WTC11 (cell line): ENCODE results near the gene PPP3CA. TPM values are rescaled to one million over a fixed set of nuclear protein-coding genes. Genes with fewer than 3 reads are reported as not detected.

Source experiments
- ATAC-seq: fragments of 200-7000 bp; cut with Tn5 transposase; 2 replicates; pipeline ENCODE4 v1.10.0; 2021; ENCODE audit warnings: mild to moderate bottlenecking, moderate library complexity
- CTCF ChIA-PET: fragments of 300-600 bp; sonication (Branson Sonifier 250); formaldehyde crosslinking; loops from one replicate; lab custom pipeline; 2021; ENCODE audit warnings: antibody characterized with exemption; lab: Charles Lee
- POLR2A ChIA-PET: fragments of 350-600 bp; sonication (Branson Sonifier 250); formaldehyde crosslinking; loops from one replicate; lab custom pipeline; 2021; ENCODE audit warnings: antibody characterized with exemption; lab: Charles Lee
- DNase-seq: peaks from one replicate; pipeline ENCODE4 v3.0.0; 2021; ENCODE audit warnings: low spot score
- H3K27ac Mint-ChIP-seq: 2 replicates; pipeline ENCODE4 v1.8.0; 2021; ENCODE audit warnings: mixed read lengths
- H3K27me3 Mint-ChIP-seq: 2 replicates; pipeline ENCODE4 v1.8.0; 2021; ENCODE audit warnings: low read depth, mild to moderate bottlenecking, moderate library complexity, mixed read lengths
- H3K36me3 Mint-ChIP-seq: 2 replicates; pipeline ENCODE4 v1.8.0; 2021; ENCODE audit warnings: mixed read lengths
- H3K4me1 Mint-ChIP-seq: 2 replicates; pipeline ENCODE4 v1.8.0; 2022; ENCODE audit warnings: mixed read lengths
- H3K4me3 Mint-ChIP-seq: 2 replicates; pipeline ENCODE4 v1.8.0; 2021; ENCODE audit warnings: mild to moderate bottlenecking, moderate library complexity, mixed read lengths
- H3K9me3 Mint-ChIP-seq: 2 replicates; pipeline ENCODE4 v1.8.0; 2021; ENCODE audit warnings: mixed read lengths
- AR ChIP-seq: fragments of 250-450 bp; sonication (Bioruptor Pico); IDR thresholded peaks from 2 replicates; pipeline ENCODE4 v1.9.0; 2021; ENCODE audit warnings: mild to moderate bottlenecking
- ATF1 ChIP-seq: sonication (generic); formaldehyde crosslinking; IDR thresholded peaks from 2 replicates; pipeline ENCODE4 v1.8.1; 2023; ENCODE audit warnings: mild to moderate bottlenecking, moderate library complexity, missing genetic modification reagents
- ATF6 ChIP-seq: sonication (generic); formaldehyde crosslinking; IDR thresholded peaks from 2 replicates; pipeline ENCODE4 v1.8.1; 2023; ENCODE audit warnings: mild to moderate bottlenecking, missing genetic modification reagents
- CREB1 ChIP-seq: sonication (generic); formaldehyde crosslinking; IDR thresholded peaks from 2 replicates; pipeline ENCODE4 v1.8.0; 2023; ENCODE audit warnings: mild to moderate bottlenecking, missing genetic modification reagents
- CTCF ChIP-seq: fragments of 200-600 bp; IDR thresholded peaks from 2 replicates; pipeline ENCODE4 v1.8.0; 2022; ENCODE audit warnings: antibody characterized with exemption
- E2F1 ChIP-seq: sonication (generic); formaldehyde crosslinking; IDR thresholded peaks from 2 replicates; pipeline ENCODE4 v1.8.0; 2022; ENCODE audit warnings: mild to moderate bottlenecking, missing genetic modification reagents
- E2F5 ChIP-seq: sonication (generic); formaldehyde crosslinking; IDR thresholded peaks from 2 replicates; pipeline ENCODE4 v1.8.1; 2022; ENCODE audit warnings: mild to moderate bottlenecking, moderate library complexity, missing genetic modification reagents
- ELF4 ChIP-seq: sonication (generic); formaldehyde crosslinking; IDR thresholded peaks from 2 replicates; pipeline ENCODE4 v1.8.1; 2022; ENCODE audit warnings: low read depth, mild to moderate bottlenecking, moderate library complexity, missing genetic modification reagents
- ETV6 ChIP-seq: sonication (generic); formaldehyde crosslinking; IDR thresholded peaks from 2 replicates; pipeline ENCODE4 v1.8.1; 2022; ENCODE audit warnings: mild to moderate bottlenecking, missing genetic modification reagents
- FOXJ3 ChIP-seq: sonication (generic); formaldehyde crosslinking; IDR thresholded peaks from 2 replicates; pipeline ENCODE4 v1.9.0; 2021; ENCODE audit warnings: missing genetic modification reagents, mild to moderate bottlenecking, borderline replicate concordance
- FOXP1 ChIP-seq: sonication (generic); formaldehyde crosslinking; IDR thresholded peaks from 2 replicates; pipeline ENCODE4 v1.8.0; 2022; ENCODE audit warnings: missing genetic modification reagents, mild to moderate bottlenecking, moderate library complexity, borderline replicate concordance
- GTF2I ChIP-seq: fragments of 250-450 bp; sonication (Bioruptor Pico); conservative IDR thresholded peaks from 2 replicates; pipeline ENCODE4 v1.4.0; 2021; ENCODE audit warnings: mild to moderate bottlenecking
- KAT7 ChIP-seq: sonication (generic); formaldehyde crosslinking; IDR thresholded peaks from 2 replicates; pipeline ENCODE4 v1.8.1; 2023; ENCODE audit warnings: missing genetic modification reagents, mild to moderate bottlenecking, borderline replicate concordance
- MXD4 ChIP-seq: fragments of 250-450 bp; sonication (Bioruptor Pico); IDR thresholded peaks from 2 replicates; pipeline ENCODE4 v1.8.0; 2021; ENCODE audit warnings: mild to moderate bottlenecking, moderate library complexity, borderline replicate concordance
- NFATC4 ChIP-seq: fragments of 250-450 bp; sonication (Bioruptor Pico); IDR thresholded peaks from 2 replicates; pipeline ENCODE4 v1.9.0; 2021; ENCODE audit warnings: mild to moderate bottlenecking
- NFE2L1 ChIP-seq: sonication (generic); formaldehyde crosslinking; IDR thresholded peaks from 2 replicates; pipeline ENCODE4 v1.8.1; 2023; ENCODE audit warnings: missing genetic modification reagents
- PRRX2 ChIP-seq: fragments of 250-450 bp; sonication (Bioruptor Pico); IDR thresholded peaks from 2 replicates; pipeline ENCODE4 v1.8.0; 2021; ENCODE audit warnings: mild to moderate bottlenecking
- RORB ChIP-seq: fragments of 250-450 bp; sonication (Bioruptor Pico); IDR thresholded peaks from 2 replicates; pipeline ENCODE4 v1.9.0; 2021; ENCODE audit warnings: mild to moderate bottlenecking
- ZMAT4 ChIP-seq: fragments of 250-450 bp; sonication (Bioruptor Pico); IDR thresholded peaks from 2 replicates; pipeline ENCODE4 v1.9.0; 2021; ENCODE audit warnings: mild to moderate bottlenecking
- ZNF138 ChIP-seq: sonication (generic); formaldehyde crosslinking; conservative IDR thresholded peaks from 2 replicates; pipeline ENCODE4 v1.8.1; 2022; ENCODE audit warnings: mild to moderate bottlenecking, moderate library complexity, missing genetic modification reagents
- ZNF396 ChIP-seq: fragments of 250-450 bp; sonication (Bioruptor Pico); IDR thresholded peaks from 2 replicates; pipeline ENCODE4 v1.8.0; 2021; ENCODE audit warnings: mild to moderate bottlenecking, moderate library complexity, borderline replicate concordance
- ZNF416 ChIP-seq: fragments of 250-450 bp; sonication (Bioruptor Pico); IDR thresholded peaks from 2 replicates; pipeline ENCODE4 v1.9.0; 2021; ENCODE audit warnings: mild to moderate bottlenecking, inconsistent platforms
- ZNF671 ChIP-seq: fragments of 250-450 bp; sonication (Bioruptor Pico); IDR thresholded peaks from 2 replicates; pipeline ENCODE4 v1.8.0; 2021; ENCODE audit warnings: mild to moderate bottlenecking
- total RNA-seq: library from RNA; stranded (reverse); gene quantifications from 3 replicates; pipeline ENCODE4 v1.2.3, GENCODE V29; 2021
- TF ChIP-seq, protein P1 (sequence below): sonication (generic); formaldehyde crosslinking; IDR thresholded peaks from 2 replicates; pipeline ENCODE4 v1.8.1; 2022; ENCODE audit warnings: low read depth, missing genetic modification reagents, borderline replicate concordance

PPP3CA gene
- total RNA-seq, 1 experiment from 2014 or later: 41.6 TPM

GRCh38 chr4:101222156-101222845 lies 125.0 kb downstream of the PPP3CA start:
- Mint-ChIP-seq H3K4me3 (no peak overlapping the region), H3K9me3 (no peaks in the 10 kb centered on the region), H3K36me3 (no peaks in the 10 kb centered on the region), H3K27ac (no peak overlapping the region), H3K4me1 (peaks cover 33% of the 10 kb centered on the region), H3K27me3 (no peaks in the 10 kb centered on the region)
- POLR2A ChIA-PET: no interaction called here
- ATAC-seq (no peak), DNase-seq (no peak)
- CTCF ChIA-PET: no interaction called here
- TF ChIP-seq FOXP1 (CRISPR knock-in tag) (no peak), CTCF (no peak), MXD4 (no peak), ATF1 (no peak), ZMAT4 (CRISPR knock-in tag) (no peak), NFE2L1 (CRISPR knock-in tag) (no peak), ZNF138 (no peak), PRRX2 (CRISPR knock-in tag) (no peak)

DNA sequence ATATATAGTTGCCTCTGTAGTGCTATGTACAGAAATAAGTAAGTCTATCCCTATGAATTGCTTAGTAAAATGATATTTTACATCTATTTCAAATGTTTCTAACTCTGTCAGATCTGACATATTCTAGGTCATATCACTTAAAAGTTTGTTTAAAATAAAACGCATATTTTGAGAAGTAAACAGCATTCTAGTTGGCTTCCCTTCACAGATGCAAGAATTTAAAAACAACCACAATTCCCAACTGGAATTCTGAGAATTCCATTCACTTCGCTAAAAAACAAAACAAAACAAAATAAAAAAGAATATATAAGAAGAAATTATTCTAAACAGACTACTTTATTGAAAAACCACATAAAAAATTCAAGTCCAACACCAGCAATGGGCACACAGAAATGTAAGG lies 126.0 kb downstream of the PPP3CA start:
- TF ChIP-seq ELF4 (CRISPR knock-in tag): no peak
- TF ChIP-seq RORB (CRISPR knock-in tag): no peak
- TF ChIP-seq, protein P1, sequence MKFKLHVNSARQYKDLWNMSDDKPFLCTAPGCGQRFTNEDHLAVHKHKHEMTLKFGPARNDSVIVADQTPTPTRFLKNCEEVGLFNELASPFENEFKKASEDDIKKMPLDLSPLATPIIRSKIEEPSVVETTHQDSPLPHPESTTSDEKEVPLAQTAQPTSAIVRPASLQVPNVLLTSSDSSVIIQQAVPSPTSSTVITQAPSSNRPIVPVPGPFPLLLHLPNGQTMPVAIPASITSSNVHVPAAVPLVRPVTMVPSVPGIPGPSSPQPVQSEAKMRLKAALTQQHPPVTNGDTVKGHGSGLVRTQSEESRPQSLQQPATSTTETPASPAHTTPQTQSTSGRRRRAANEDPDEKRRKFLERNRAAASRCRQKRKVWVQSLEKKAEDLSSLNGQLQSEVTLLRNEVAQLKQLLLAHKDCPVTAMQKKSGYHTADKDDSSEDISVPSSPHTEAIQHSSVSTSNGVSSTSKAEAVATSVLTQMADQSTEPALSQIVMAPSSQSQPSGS (CRISPR knock-in tag): no peak
- TF ChIP-seq CREB1 (CRISPR knock-in tag): no peak
- no peak for TF ChIP-seq ZNF671 (CRISPR knock-in tag)
- TF ChIP-seq GTF2I (CRISPR knock-in tag): no peak
- no peak for TF ChIP-seq KAT7 (CRISPR knock-in tag)
- TF ChIP-seq FOXJ3 (CRISPR knock-in tag): no peak
- DNase-seq: no peak
- Mint-ChIP-seq H3K4me1 (peaks cover 33% of the 10 kb centered on the region), H3K4me3 (no peak overlapping the region), H3K27ac (no peak overlapping the region), H3K9me3 (no peaks in the 10 kb centered on the region), H3K36me3 (no peaks in the 10 kb centered on the region), H3K27me3 (no peaks in the 10 kb centered on the region)
- CTCF ChIA-PET: no interaction called here
- POLR2A ChIA-PET: no interaction called here
- no peak for ATAC-seq

GRCh38 chr4:101218894-101219293 lies 128.4 kb downstream of the PPP3CA start:
- POLR2A ChIA-PET: no interaction called here
- CTCF ChIA-PET: no interaction called here
- TF ChIP-seq ZNF416 (CRISPR knock-in tag) (no peak), AR (CRISPR knock-in tag) (no peak), ATF1 (no peak), ZNF138 (no peak), ATF6 (CRISPR knock-in tag) (no peak), E2F5 (no peak), ETV6 (no peak), NFATC4 (CRISPR knock-in tag) (no peak), ZNF396 (CRISPR knock-in tag) (no peak), E2F1 (CRISPR knock-in tag) (no peak)

More at GRCh38 chr4:101218894-101219293, 128.4 kb downstream of the PPP3CA start:
- no peak for DNase-seq
- H3K27me3 Mint-ChIP-seq: no peaks in the 10 kb centered on the region
- peaks cover 31% of the 10 kb centered on the region for H3K4me1 Mint-ChIP-seq
- H3K27ac Mint-ChIP-seq: no peak overlapping the region
- no peak overlapping the region for H3K4me3 Mint-ChIP-seq
- H3K36me3 Mint-ChIP-seq: no peaks in the 10 kb centered on the region
- H3K9me3 Mint-ChIP-seq: no peaks in the 10 kb centered on the region
- no peak for ATAC-seq
